ENCODE results near the gene MAP3K6. TPM values are rescaled to one million over a fixed set of nuclear protein-coding genes. Genes with fewer than 3 reads are reported as not detected.

Gene MAP3K6
- total RNA-seq, 1 donor, result 8.3 TPM

GRCh38 chr1:27379564-27380122, 12.9 kb upstream of the MAP3K6 start:
- DNase-seq (ENCODE audit: low read depth in 2 of 3, low spot score in 2 of 3), result no peak

- no peak for DNase-seq (ENCODE audit: low read depth in 2 of 3, low spot score in 2 of 3)
Measured at GRCh38 chr1:27377760-27378495, 11.2 kb upstream of the MAP3K6 start.

- no peak for DNase-seq (ENCODE audit: low read depth in 2 of 3, low spot score in 2 of 3)
Measured at GRCh38 chr1:27374362-27375086, 7.8 kb upstream of the MAP3K6 start, which contains the start of gene FCN3. Gene FCN3 (minus strand): TSS chr1:27374824. CDS start chr1:27374818, 6 bp downstream.

GRCh38 chr1:27372808-27373690, 6.3 kb upstream of the MAP3K6 start:
- no peak for DNase-seq (ENCODE audit: low read depth in 2 of 3, low spot score in 2 of 3)

- DNase-seq (ENCODE audit: low read depth in 2 of 3, low spot score in 2 of 3), result no peak
Measured at GRCh38 chr1:27372022-27372807, 5.5 kb upstream of the MAP3K6 start.

- DNase-seq (ENCODE audit: low read depth in 2 of 3, low spot score in 2 of 3), result peak in 2 of 3 donors; percentile 94 to 96
Measured at GRCh38 chr1:27368869-27369582, 2.3 kb upstream of the MAP3K6 start.

GRCh38 chr1:27367160-27367650, 444 bp upstream of the MAP3K6 start:
- no peak for DNase-seq (ENCODE audit: low read depth in 2 of 3, low spot score in 2 of 3)

- DNase-seq (ENCODE audit: low read depth in 2 of 3, low spot score in 2 of 3), result peak in 2 of 3 donors; percentile 71 to 77
Measured at GRCh38 chr1:27366113-27366410, 699 bp downstream of the MAP3K6 start.

GRCh38 chr1:27365372-27366112, 1.2 kb downstream of the MAP3K6 start:
- DNase-seq (ENCODE audit: low read depth in 2 of 3, low spot score in 2 of 3), result peak in 2 of 3 donors; percentile 79 to 82

- DNase-seq (ENCODE audit: low read depth in 2 of 3, low spot score in 2 of 3), result no peak
Measured at GRCh38 chr1:27364696-27365371, 1.9 kb downstream of the MAP3K6 start.

- no peak for DNase-seq (ENCODE audit: low read depth in 2 of 3, low spot score in 2 of 3)
Measured at GRCh38 chr1:27363766-27364695, 2.7 kb downstream of the MAP3K6 start.

GRCh38 chr1:27361553-27361952, 5.2 kb downstream of the MAP3K6 start:
- DNase-seq (ENCODE audit: low read depth in 2 of 3, low spot score in 2 of 3), result no peak

- DNase-seq (ENCODE audit: low read depth in 2 of 3, low spot score in 2 of 3), result no peak
Measured at GRCh38 chr1:27361044-27361402, 5.7 kb downstream of the MAP3K6 start.

- peak in 2 of 3 donors; percentile 26 to 48 for DNase-seq (ENCODE audit: low read depth in 2 of 3, low spot score in 2 of 3)
Measured at GRCh38 chr1:27360159-27361043, 6.4 kb downstream of the MAP3K6 start.

GRCh38 chr1:27359822-27360158, 7.0 kb downstream of the MAP3K6 start:
- DNase-seq (ENCODE audit: low read depth in 2 of 3, low spot score in 2 of 3), result no peak

- no peak for DNase-seq (ENCODE audit: low read depth in 2 of 3, low spot score in 2 of 3)
Measured at GRCh38 chr1:27358928-27359313, 7.8 kb downstream of the MAP3K6 start.

Data from hematopoietic multipotent progenitor cell (in vitro differentiated cells).